Mesodermal cell (in vitro differentiated cells): ENCODE measurements around the gene PHACTR3.

Source experiments
- H3K27ac ChIP-seq: 2 replicates; pipeline ENCODE4 v1.7.0; 2013; ENCODE audit warnings: mild to moderate bottlenecking, low read depth, low read length, moderate library complexity; ENCODE audit not compliant: severe bottlenecking
- H3K36me3 ChIP-seq: 2 replicates; pipeline ENCODE4 v1.7.1; 2013; ENCODE audit warnings: mild to moderate bottlenecking, low read length, moderate library complexity; ENCODE audit not compliant: control insufficient read depth, insufficient read depth
- H3K4me1 ChIP-seq: one replicate; pipeline ENCODE4 v1.7.1; 2013; ENCODE audit warnings: mild to moderate bottlenecking, low read length; ENCODE audit not compliant: insufficient read depth, control insufficient read depth, poor library complexity, severe bottlenecking
- H3K4me3 ChIP-seq: 2 replicates; pipeline ENCODE4 v1.7.0; 2013; ENCODE audit warnings: low read length, control low read depth, mild to moderate bottlenecking; ENCODE audit not compliant: insufficient read depth, poor library complexity, severe bottlenecking; ENCODE audit errors: extremely low read depth
- H3K9me3 ChIP-seq: 2 replicates; pipeline ENCODE4 v1.7.1; 2013; ENCODE audit warnings: mild to moderate bottlenecking, low read length, moderate library complexity; ENCODE audit not compliant: control insufficient read depth
- WGBS, 2 experiments: methylation state at CpG; one replicate each; pipeline ENCODE4 v1.1.5; 2013; ENCODE audit warnings: missing lambda C conversion rate in 2 of 2; ENCODE audit not compliant: insufficient coverage in 2 of 2; 5-methylcytosine and 5-hydroxymethylcytosine counted together

Gene PHACTR3

DNA sequence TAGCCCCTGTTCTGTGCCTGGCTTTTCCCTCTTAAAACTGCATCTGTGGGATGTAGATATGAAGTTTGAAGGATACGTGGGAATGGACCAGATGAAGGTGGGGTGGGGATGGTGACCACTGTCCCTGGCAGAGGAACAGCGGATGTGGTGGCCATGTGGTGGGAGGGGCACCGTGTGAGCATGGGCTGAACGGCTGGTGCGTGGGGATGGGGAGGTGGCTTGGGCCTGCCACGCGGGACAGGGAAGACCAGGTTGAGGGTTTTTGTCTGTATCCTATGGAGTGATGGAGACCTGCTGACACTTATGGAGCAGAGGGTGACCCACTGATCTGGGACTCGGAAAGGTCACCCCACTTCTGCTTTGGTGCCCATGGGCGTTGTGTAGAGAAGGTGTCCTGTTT is 19.2 kb downstream of the PHACTR3 start:
- H3K27ac ChIP-seq, result no peak overlapping the region
- no peak overlapping the region for H3K4me3 ChIP-seq
- H3K4me1 ChIP-seq, result no peaks in the 10 kb centered on the region
- WGBS, 2 experiments, result 88% methylated on average over 5 to 9 of the region's 9 CpGs
- no peaks in the 10 kb centered on the region for H3K36me3 ChIP-seq
- H3K9me3 ChIP-seq, result no peaks in the 10 kb centered on the region

DNA sequence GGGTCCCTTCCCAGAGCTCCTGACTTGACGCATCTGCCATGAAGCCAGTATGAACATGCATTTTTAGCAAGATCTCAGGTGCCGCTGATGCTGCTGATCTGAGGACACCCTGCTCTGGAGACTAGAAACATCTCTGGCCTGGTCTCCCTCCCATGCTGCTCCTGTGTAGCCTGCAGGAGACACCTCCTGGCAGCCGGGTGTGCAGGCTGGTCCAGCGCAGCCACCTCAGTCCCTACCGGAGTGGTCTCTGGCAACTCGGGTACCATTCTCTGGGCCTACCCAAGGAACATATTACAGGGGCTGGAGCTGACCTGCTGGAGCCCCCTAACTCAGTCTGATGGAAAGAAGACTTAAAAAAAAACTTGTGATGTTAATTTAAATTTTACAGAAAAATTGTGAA is 20.1 kb downstream of the PHACTR3 start:
- Histone ChIP-seq H3K9me3 (no peaks in the 10 kb centered on the region), H3K27ac (no peak overlapping the region), H3K36me3 (no peaks in the 10 kb centered on the region), H3K4me1 (no peaks in the 10 kb centered on the region), H3K4me3 (no peak overlapping the region)
- 88 to 96% methylated on average over 4 to 6 of the region's 6 CpGs for WGBS, 2 experiments

DNA sequence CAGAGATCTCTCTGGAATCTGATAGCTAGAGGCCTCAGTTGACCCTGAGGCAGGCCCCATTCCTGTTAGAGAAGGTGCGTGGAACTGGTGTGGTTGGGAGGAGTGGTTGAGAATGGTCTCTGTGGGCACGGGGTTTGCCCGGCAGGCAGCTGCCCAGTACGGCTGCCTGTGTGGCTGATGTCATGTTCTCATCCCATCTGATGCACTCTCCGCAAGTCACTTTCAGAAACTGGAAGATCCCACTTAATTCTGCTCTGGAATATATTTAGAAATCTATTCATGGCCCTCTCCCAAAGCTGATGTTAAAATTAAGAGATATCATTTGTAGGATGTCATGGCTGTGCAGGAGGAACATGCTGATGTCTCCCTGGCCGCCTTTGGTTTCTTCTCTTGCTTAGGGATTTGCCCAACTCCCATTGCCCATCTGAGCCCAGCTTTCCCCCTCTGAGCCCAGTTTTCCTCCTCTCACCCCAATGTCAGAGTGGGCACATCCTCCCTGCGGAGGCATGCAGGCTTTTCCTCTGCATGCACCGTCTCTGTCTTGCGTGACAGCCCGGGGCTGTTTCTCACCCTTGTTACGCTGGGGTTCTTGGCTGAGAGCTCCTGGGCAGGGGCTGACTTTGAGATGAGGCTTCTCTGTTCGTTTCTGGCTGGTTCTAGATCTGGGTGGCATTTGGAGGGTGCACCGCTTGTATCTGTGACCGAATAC is 21.0 kb downstream of the PHACTR3 start:
- Histone ChIP-seq H3K4me1 (no peaks in the 10 kb centered on the region), H3K9me3 (no peaks in the 10 kb centered on the region), H3K36me3 (no peaks in the 10 kb centered on the region), H3K4me3 (no peak overlapping the region), H3K27ac (no peak overlapping the region)
- 72 to 76% methylated on average over 12 to 13 of the region's 14 CpGs for WGBS, 2 experiments

DNA sequence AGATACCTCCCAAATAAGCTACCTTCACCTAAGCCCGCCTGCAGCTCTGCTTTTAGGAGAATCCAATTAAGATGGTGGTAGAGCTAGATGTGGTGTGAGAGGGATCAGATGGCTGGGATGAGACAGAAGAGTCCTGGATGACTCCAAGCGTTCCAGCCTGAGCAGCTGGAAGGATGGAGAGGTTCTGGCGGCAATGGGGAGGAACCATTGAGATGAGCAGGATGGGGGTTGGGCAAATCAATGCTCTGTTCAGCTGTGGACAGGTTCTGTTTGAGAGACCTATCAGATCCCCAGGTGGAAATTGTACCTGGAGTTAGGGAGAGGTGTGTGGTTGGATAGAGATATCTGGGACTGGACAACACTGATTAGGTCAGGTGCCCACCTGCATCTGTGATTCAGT is 23.0 kb downstream of the PHACTR3 start:
- no peak overlapping the region for H3K27ac ChIP-seq
- 69 to 75% methylated on average over 2 of the region's 3 CpGs for WGBS, 2 experiments

DNA sequence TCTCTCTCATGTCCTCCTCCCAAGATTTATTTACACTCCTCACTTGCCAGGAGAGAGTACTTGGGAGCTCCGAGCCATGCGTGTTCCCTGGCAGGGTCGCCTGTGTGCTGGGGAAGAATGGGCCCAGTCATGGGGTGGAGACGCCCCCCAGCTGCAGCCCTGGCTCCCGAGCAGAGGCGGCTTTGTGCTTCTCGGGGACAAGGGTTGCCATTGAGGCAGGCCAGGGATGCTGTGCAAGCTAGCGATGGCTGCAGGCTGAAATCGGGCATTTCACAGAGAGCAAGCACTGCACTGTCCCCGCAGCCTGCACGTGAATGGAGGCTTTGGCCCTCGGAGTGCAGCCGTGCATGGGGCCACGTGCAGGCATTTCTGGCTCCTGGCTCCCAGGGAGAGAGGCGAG is 23.8 kb downstream of the PHACTR3 start:
- no peaks in the 10 kb centered on the region for H3K4me1 ChIP-seq
- no peaks in the 10 kb centered on the region for H3K36me3 ChIP-seq
- no peak overlapping the region for H3K4me3 ChIP-seq
- 70 to 74% methylated on average over 13 of the region's 15 CpGs for WGBS, 2 experiments
- H3K27ac ChIP-seq, result no peak overlapping the region
- peaks cover 4% of the 10 kb centered on the region for H3K9me3 ChIP-seq

More for the DNA sequence above, 23.0 kb downstream of the PHACTR3 start:
- H3K4me1 ChIP-seq, result no peaks in the 10 kb centered on the region
- no peaks in the 10 kb centered on the region for H3K36me3 ChIP-seq
- H3K9me3 ChIP-seq, result peaks cover 4% of the 10 kb centered on the region
- no peak overlapping the region for H3K4me3 ChIP-seq

DNA sequence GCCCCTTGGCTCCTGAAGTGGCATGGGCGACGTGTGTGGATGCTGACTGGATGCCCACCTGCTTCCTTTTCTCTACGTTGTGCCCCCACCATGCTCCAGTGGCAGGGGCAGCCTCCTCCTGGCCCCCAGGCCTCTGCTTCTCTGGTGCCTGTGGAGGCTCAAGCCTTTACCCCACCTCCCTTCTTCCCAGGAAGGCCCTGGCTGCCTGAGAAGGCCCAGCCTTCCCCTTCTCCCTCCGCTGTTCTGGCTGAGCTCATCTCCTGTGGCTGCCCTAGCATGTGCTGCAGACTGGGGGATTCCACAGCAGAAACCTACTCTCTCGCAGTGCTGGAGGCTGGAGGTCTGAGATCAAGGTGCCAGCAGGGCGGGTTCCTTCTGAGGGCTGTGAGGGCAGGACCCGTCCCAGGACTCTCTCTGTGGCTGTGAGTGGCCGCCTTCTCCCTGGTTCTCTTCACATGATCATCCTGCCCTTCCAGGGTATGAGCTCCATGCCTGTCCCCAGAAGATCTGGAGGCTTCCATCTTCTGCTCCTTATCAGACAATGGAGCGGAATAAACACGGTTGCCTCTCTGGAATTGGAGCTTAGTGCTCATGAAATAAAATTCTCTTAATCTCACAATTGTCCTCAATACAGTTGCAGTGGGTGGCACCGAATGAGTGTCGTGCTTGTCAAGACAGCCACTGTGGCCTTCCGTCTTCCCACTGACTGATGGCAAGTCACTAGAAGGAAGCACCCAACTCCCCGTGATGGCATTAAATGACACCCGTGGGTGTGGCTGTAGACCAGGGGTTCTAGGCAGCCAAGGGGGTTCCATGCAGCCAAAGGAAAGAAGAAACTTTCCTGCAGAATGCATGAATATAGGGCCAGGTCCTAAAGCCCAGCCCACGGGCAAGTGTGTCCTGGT is 25.1 kb downstream of the PHACTR3 start:
- H3K36me3 ChIP-seq, result no peaks in the 10 kb centered on the region
- no peak overlapping the region for H3K27ac ChIP-seq
- peaks cover 7% of the 10 kb centered on the region for H3K9me3 ChIP-seq
- WGBS, 2 experiments, result 75 to 82% methylated on average over 12 to 15 of the region's 16 CpGs
- no peaks in the 10 kb centered on the region for H3K4me1 ChIP-seq
- H3K4me3 ChIP-seq, result no peak overlapping the region

DNA sequence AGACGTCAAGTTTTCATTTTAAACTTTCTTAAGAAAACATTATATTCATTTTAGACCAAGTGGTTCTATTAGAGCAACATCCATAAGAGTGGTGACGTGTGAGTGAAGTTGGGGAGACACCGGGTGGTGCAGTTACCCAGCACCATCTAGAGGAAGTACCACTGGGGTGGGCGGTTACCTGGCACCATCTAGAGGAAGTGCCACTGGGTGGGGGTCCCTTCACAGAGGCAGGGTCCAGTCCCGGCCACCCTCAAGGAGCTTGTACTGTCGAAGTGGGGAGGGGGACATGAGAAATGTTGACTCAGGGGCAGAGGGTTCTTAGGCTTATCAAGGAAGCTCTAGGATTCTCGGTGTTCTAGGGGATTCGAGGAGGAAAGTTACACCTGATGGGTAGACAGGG is 26.2 kb downstream of the PHACTR3 start:
- H3K4me3 ChIP-seq, result no peak overlapping the region
- WGBS, 2 experiments, result 50 to 55% methylated on average over 4 to 7 of the region's 8 CpGs
- no peaks in the 10 kb centered on the region for H3K36me3 ChIP-seq
- no peak overlapping the region for H3K27ac ChIP-seq
- peaks cover 7% of the 10 kb centered on the region for H3K9me3 ChIP-seq
- H3K4me1 ChIP-seq, result no peaks in the 10 kb centered on the region

DNA sequence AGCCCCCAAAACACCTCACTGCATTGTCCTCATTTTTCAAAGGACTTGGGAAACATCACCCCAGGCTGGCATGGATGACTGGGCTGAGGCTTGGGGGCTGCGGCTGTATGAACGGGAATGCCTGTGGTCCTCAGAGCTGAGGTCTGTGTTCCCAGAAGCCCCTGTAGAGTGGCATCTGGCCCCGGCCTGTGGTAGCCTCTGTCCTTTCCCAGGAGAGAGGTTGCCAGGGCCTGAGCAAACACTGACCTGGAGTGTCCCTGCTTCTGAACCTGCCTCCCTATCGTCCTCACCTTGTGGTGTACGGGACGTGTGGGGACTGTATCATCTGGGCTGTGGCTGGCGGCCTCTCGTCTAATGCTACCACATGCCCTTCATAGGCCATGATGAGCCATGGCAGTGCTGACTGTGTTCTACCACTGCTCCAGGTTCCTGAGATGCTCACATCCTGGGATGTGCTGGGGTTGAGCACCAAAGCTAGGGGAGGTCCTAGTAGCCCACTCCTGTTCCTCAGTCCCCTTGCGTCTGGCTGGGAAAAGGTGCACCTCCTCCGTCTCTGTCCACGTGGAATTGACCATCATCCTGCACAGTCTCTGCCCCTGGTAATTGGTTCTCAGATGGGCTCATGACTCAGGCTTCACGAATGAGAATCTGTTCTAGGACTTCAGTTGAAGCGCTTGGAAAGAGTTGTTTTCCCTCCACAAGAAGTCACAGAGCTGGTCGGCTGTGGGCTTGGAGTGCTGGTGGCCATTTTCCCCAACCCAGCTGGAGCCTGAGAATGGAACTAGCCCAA is 27.6 kb downstream of the PHACTR3 start:
- Histone ChIP-seq H3K27ac (no peak overlapping the region), H3K4me1 (no peaks in the 10 kb centered on the region), H3K9me3 (peaks cover 10% of the 10 kb centered on the region), H3K36me3 (no peaks in the 10 kb centered on the region), H3K4me3 (no peak overlapping the region)
- 81 to 83% methylated on average over 10 to 14 of the region's 14 CpGs for WGBS, 2 experiments

DNA sequence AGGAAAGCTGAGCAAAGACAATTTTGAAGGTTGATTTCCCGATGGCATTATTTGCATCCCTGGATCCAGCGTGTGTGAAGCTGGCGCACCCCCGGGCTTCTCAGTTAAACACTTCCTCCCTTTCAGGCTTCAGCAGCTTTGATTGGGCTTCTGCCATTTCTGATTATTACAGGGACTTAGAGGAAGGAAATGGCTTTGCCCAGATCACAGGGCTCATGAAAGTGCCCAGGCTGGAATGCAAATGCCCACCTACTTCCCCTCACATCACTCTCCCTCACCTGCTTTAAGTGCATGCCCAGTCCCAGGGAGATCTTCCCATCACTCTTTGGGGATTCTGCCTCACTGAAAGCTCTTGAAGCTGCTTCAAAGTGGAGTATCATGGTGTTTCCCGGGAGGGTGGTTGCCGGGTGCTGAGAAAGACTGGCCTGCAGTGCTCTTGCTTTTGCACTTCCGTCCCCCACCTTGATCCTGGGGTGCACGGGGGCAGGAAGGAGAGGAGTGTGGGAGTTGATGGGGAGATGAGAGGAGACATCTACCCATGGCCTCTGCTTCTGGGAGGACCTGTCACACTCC is 28.3 kb downstream of the PHACTR3 start:
- Histone ChIP-seq H3K27ac (no peak overlapping the region), H3K36me3 (no peaks in the 10 kb centered on the region)
- WGBS, 2 experiments, result 82 to 87% methylated on average over 5 to 8 of the region's 8 CpGs

DNA sequence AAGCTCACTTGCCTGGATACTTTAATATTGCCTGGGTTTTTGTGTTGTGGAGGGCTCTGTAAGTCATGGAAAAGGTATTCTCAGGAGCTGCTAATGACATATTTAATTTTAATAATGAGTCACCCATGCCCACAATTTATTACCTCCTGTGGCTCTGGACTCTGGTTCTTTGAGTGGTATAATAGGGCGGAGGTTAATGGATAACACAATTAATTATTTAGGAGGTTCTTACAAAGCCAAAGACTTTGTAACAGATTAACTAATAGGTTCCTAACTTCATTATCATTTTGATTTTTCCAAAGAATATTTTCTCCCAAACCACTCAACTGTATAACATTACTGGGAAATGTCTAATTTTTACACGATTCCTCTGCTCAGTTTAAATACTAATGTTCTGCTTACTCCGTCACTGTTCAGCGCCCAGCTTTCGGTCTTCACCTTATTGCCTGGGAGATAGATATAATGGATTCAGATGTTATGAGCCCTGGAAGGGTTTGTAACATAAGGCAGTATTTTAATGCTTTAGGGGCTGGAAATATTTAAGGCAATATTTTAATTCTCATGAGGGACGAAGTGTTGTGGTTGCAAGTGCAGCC is 29.4 kb downstream of the PHACTR3 start:
- no peak overlapping the region for H3K27ac ChIP-seq
- H3K36me3 ChIP-seq, result no peaks in the 10 kb centered on the region
- no peak overlapping the region for H3K4me3 ChIP-seq
- 93 to 95% methylated on average over 3 of the region's 6 CpGs for WGBS, 2 experiments
- no peaks in the 10 kb centered on the region for H3K4me1 ChIP-seq
- H3K9me3 ChIP-seq, result peaks cover 14% of the 10 kb centered on the region

More for the DNA sequence above, 28.3 kb downstream of the PHACTR3 start:
- H3K9me3 ChIP-seq, result peaks cover 14% of the 10 kb centered on the region
- no peak overlapping the region for H3K4me3 ChIP-seq
- no peaks in the 10 kb centered on the region for H3K4me1 ChIP-seq
